HG03432 (cell line): ENCODE results near the gene CPB1.
A peak's percentile ranks its signal among the peaks of the same experiment; 100 is the strongest.

Source experiments
- ATAC-seq: cut with Tn5 transposase; IDR thresholded peaks from one replicate; pipeline ENCODE4 v1.9.1; 2021; ENCODE audit warnings: mild to moderate bottlenecking, moderate library complexity; ENCODE audit not compliant: unreplicated experiment

The CPB1 gene

GRCh38 chr3:148829926-148830325, 2.3 kb downstream of the CPB1 start:
- ATAC-seq = no peak

GRCh38 chr3:148833223-148833622, 5.6 kb downstream of the CPB1 start:
- no peak for ATAC-seq

- ATAC-seq = peak; percentile 57
Observed at GRCh38 chr3:148839805-148840204, 12.2 kb downstream of the CPB1 start.

GRCh38 chr3:148840451-148840850, 12.8 kb downstream of the CPB1 start:
- ATAC-seq = no peak

- no peak for ATAC-seq
Observed at GRCh38 chr3:148845756-148846395, 18.3 kb downstream of the CPB1 start.

GRCh38 chr3:148847351-148847750, 19.7 kb downstream of the CPB1 start:
- no peak for ATAC-seq

- ATAC-seq = no peak
Observed at GRCh38 chr3:148848410-148848809, 20.8 kb downstream of the CPB1 start.

- no peak for ATAC-seq
Observed at GRCh38 chr3:148852271-148852992, 24.8 kb downstream of the CPB1 start.

GRCh38 chr3:148853076-148853475, 25.5 kb downstream of the CPB1 start:
- no peak for ATAC-seq

- no peak for ATAC-seq
Observed at GRCh38 chr3:148854061-148854460, 26.4 kb downstream of the CPB1 start.

GRCh38 chr3:148856384-148856783, 28.8 kb downstream of the CPB1 start:
- no peak for ATAC-seq

GRCh38 chr3:148857316-148857715, 29.7 kb downstream of the CPB1 start:
- no peak for ATAC-seq

GRCh38 chr3:148861277-148861869, 33.8 kb downstream of the CPB1 start:
- peak; percentile 78 for ATAC-seq

- ATAC-seq = no peak
Observed at GRCh38 chr3:148863297-148863696, 35.7 kb downstream of the CPB1 start.

GRCh38 chr3:148863814-148864213, 36.2 kb downstream of the CPB1 start:
- ATAC-seq = no peak

- no peak for ATAC-seq
Observed at GRCh38 chr3:148865049-148865448, 37.4 kb downstream of the CPB1 start, which contains the start of gene CPA3. Gene CPA3, plus strand, starts transcription at chr3:148865296. Its CDS starts 12 bp downstream, at chr3:148865308.

- ATAC-seq = no peak
Observed at GRCh38 chr3:148866261-148866660, 38.6 kb downstream of the CPB1 start.

GRCh38 chr3:148873270-148873927, 45.8 kb downstream of the CPB1 start:
- no peak for ATAC-seq

- no peak for ATAC-seq
Observed at GRCh38 chr3:148873977-148874376, 46.4 kb downstream of the CPB1 start.

GRCh38 chr3:148878095-148878494, 50.5 kb downstream of the CPB1 start:
- no peak for ATAC-seq

GRCh38 chr3:148879256-148879655, 51.6 kb downstream of the CPB1 start:
- ATAC-seq = no peak

- no peak for ATAC-seq
Observed at GRCh38 chr3:148880681-148881080, 53.1 kb downstream of the CPB1 start.
